ENCODE measurements around the gene CCNY. TPM values are rescaled to one million over a fixed set of nuclear protein-coding genes. Genes with fewer than 3 reads are reported as not detected.

Gene CCNY
- total RNA-seq, 1 experiment from 2014 or later = 59.1 TPM

DNA sequence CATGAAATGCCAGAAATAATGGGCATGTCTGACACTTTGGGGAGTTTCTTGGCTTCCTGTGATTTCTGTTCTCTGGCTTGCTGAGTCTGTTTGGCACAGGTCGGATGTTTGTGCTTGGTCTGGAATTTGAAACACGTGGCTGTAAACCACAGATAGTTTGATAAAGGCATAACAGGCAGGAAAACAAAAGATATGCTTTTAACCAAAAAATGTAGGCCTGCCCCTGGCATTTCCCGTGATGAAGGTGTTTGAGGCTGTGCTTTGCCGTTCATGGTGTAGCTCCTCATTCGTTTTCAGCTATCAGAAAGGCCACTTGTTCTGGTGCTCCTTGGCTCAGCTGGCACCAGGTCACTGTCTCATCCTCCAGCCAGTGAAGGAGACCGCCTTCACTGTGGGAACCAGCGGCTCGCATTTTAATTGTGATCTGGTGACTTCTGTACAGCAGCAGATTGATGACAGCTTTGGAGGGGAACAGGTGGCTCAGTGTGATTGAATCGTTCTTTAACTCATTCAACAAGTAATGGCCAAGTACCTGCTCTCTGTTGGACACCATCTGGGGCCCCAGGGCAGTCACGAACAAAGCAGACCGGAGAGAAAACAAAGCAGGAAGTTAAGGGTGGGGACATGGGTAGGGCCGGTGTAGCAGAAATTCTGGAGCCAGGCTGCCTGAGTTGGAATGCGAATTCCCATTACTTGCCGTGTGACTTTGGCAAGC, 111.5 kb downstream of the CCNY start:
- TSS peak; percentile 69 for BruUV-seq (replicated peaks)

DNA sequence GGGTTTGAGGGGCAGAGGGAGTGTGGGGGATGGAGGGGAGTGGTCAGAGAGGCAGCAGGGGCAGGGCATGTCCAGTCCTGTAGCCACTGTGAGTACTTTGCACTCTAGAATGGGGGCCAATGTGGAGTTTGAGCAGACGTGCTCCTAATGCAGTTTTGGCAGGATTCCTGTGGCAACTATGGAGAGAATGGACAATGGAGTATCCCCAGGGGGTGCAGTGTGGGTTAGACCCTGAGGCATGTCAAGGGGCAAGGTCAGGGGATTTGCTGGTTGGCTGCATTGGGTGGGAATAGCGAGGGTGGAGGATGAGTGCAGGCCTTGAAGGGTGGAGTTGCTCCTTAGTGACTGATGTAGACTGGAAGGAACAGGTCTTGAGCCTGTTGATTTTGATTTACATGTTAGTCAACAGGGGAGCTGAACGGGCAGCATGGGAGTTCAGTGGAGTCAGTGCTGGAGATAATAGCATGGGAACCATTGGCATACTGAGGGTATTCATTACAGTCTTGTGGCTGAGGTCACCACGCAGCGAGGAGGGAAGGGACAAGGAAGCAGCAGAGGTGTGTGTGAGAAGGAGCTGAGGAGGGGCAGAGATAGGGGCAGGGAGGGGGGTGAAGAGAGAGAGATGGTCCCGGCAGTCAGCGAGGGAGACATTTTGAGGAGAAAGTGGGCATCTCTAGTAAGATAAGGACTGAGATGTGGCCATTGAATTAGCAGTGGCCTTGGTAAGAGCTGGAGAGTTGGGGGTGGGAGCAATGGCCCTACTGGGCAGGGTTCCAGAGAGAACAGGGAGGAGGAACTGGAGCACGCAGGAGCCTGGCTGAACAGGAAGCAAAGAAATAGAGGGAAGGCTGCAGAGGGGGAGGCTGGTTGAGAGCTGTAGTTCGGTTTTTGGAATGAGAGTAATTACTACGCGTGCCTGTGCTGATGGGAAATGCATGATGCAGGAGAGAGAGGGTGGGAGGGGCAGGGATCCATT, 112.7 kb downstream of the CCNY start:
- H3K36me3 Mint-ChIP-seq (ENCODE audit: insufficient read depth, unreplicated experiment) = peaks cover 14% of the 10 kb centered on the region
- H3K27ac Mint-ChIP-seq (ENCODE audit: unreplicated experiment) = peak overlapping the region; percentile 68
- BruUV-seq (replicated peaks) = no TSS peak
- peak overlapping the region; percentile 64 for H3K4me3 Mint-ChIP-seq (ENCODE audit: low read depth, unreplicated experiment)
- peaks cover 41% of the 10 kb centered on the region for H3K4me1 Mint-ChIP-seq (ENCODE audit: low read depth, unreplicated experiment)
- CTCF ChIA-PET = interaction anchor here (0.7 kb wide), 1 partner anchor 253 kb away, joined by 3 read pairs; no protein-coding TSS in a partner anchor
- TF ChIP-seq, protein P1, sequence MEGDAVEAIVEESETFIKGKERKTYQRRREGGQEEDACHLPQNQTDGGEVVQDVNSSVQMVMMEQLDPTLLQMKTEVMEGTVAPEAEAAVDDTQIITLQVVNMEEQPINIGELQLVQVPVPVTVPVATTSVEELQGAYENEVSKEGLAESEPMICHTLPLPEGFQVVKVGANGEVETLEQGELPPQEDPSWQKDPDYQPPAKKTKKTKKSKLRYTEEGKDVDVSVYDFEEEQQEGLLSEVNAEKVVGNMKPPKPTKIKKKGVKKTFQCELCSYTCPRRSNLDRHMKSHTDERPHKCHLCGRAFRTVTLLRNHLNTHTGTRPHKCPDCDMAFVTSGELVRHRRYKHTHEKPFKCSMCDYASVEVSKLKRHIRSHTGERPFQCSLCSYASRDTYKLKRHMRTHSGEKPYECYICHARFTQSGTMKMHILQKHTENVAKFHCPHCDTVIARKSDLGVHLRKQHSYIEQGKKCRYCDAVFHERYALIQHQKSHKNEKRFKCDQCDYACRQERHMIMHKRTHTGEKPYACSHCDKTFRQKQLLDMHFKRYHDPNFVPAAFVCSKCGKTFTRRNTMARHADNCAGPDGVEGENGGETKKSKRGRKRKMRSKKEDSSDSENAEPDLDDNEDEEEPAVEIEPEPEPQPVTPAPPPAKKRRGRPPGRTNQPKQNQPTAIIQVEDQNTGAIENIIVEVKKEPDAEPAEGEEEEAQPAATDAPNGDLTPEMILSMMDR (IDR thresholded peaks at IDR 0.05; ENCODE audit: unreplicated experiment) = no peak
- peaks cover 10% of the 10 kb centered on the region for H3K9me3 Mint-ChIP-seq (ENCODE audit: low read depth, unreplicated experiment)
- no peaks in the 10 kb centered on the region for H3K27me3 Mint-ChIP-seq (ENCODE audit: unreplicated experiment)
- intact Hi-C loops (cut with micrococcal nuclease; ENCODE audit: unreplicated experiment) = no loop called here
- DNase-seq = peak; percentile 57

More for the DNA sequence above, 111.5 kb downstream of the CCNY start:
- peak; percentile 63 for DNase-seq
- Mint-ChIP-seq H3K9me3 (ENCODE audit: low read depth, unreplicated experiment) (peaks cover 10% of the 10 kb centered on the region), H3K27ac (ENCODE audit: unreplicated experiment) (peak overlapping the region; percentile 68), H3K36me3 (ENCODE audit: insufficient read depth, unreplicated experiment) (peaks cover 14% of the 10 kb centered on the region), H3K27me3 (ENCODE audit: unreplicated experiment) (no peaks in the 10 kb centered on the region), H3K4me3 (ENCODE audit: low read depth, unreplicated experiment) (peak overlapping the region; percentile 64), H3K4me1 (ENCODE audit: low read depth, unreplicated experiment) (peaks cover 41% of the 10 kb centered on the region)
- TF ChIP-seq, protein P1 (IDR thresholded peaks at IDR 0.05; ENCODE audit: unreplicated experiment) = no peak
- CTCF ChIA-PET = no interaction called here
- intact Hi-C loops (cut with micrococcal nuclease; ENCODE audit: unreplicated experiment) = no loop called here

DNA sequence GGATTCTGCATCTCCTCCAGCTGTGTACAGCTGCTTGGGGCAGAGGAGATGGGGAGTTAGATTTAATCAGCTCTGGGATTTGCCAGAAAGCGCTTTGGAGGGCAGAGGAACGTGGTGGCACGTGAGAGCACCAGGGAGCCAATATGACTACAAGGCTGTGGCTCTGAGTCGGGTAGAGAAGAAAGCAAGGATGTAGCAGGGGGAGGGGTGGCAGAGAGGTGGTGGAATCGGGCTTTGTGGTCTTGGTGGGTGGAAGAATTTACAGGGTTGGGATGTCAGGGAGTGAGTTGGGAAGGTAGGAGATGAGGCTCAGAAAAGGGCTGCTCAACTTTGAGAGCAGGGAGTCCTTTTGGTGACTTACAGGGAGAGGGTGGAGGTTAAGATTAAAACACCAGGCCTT, 113.6 kb downstream of the CCNY start:
- H3K27ac Mint-ChIP-seq (ENCODE audit: unreplicated experiment) = peak overlapping the region; percentile 68
- H3K9me3 Mint-ChIP-seq (ENCODE audit: low read depth, unreplicated experiment) = peaks cover 5% of the 10 kb centered on the region
- intact Hi-C loops (cut with micrococcal nuclease; ENCODE audit: unreplicated experiment) = no loop called here
- H3K4me1 Mint-ChIP-seq (ENCODE audit: low read depth, unreplicated experiment) = peaks cover 37% of the 10 kb centered on the region
- TF ChIP-seq, protein P1 (IDR thresholded peaks at IDR 0.05; ENCODE audit: unreplicated experiment) = no peak
- H3K36me3 Mint-ChIP-seq (ENCODE audit: insufficient read depth, unreplicated experiment) = peaks cover 10% of the 10 kb centered on the region
- H3K27me3 Mint-ChIP-seq (ENCODE audit: unreplicated experiment) = no peaks in the 10 kb centered on the region
- no peak overlapping the region for H3K4me3 Mint-ChIP-seq (ENCODE audit: low read depth, unreplicated experiment)
- no peak for DNase-seq
- CTCF ChIA-PET = no interaction called here
- no TSS peak for BruUV-seq (replicated peaks)

DNA sequence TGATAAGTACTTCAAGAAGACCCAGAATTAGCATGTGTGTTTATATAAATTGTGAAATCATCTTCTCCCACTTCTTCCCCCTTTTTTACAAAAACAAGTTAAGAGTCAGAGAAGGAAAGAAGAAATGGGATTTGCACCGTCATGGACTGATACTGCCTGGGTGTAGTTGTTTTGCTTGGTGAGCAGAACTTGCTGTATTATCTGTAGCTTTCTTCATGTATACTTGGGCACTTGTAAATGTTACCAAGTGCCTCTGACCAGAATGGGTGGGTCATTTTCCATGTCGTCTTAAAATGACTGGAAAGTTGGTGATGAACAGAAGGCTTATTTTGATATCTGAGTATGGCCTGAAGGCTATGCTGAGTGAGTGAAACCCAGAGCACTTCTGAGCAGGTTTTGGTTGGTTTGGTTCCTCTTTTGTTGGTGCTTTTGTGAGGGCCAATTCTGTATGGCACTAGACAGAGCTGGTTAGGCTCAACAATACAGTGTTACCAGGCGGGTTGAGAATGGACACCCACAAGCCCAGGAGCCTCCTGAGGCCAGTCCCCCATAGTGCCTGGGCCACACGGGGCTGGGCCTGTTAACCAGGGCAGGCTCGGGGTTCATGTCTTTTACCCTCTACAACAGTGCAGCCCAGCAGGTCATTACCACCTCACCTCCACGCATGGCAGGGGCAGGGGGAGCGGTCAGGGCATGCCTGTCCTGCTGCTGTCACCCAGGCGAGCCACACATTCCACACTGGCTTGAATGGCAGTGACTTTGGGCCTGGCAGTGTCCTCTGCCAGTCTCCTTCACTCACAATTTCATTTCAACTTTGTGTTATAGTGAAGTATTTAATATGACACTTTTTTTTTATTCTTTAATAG, 115.1 kb downstream of the CCNY start:
- CTCF ChIA-PET = no interaction called here
- Mint-ChIP-seq H3K9me3 (ENCODE audit: low read depth, unreplicated experiment) (no peaks in the 10 kb centered on the region), H3K27ac (ENCODE audit: unreplicated experiment) (no peak overlapping the region), H3K36me3 (ENCODE audit: insufficient read depth, unreplicated experiment) (peaks cover 10% of the 10 kb centered on the region), H3K4me3 (ENCODE audit: low read depth, unreplicated experiment) (no peak overlapping the region), H3K27me3 (ENCODE audit: unreplicated experiment) (no peaks in the 10 kb centered on the region), H3K4me1 (ENCODE audit: low read depth, unreplicated experiment) (peaks cover 32% of the 10 kb centered on the region)
- no TSS peak for BruUV-seq (replicated peaks)
- TF ChIP-seq, protein P1 (IDR thresholded peaks at IDR 0.05; ENCODE audit: unreplicated experiment) = no peak
- intact Hi-C loops (cut with micrococcal nuclease; ENCODE audit: unreplicated experiment) = no loop called here
- no peak for DNase-seq

Measured in Calu3 (cell line).